Activated CD8-positive, alpha-beta T cell treated with anti-CD3 and anti-CD28 coated beads for 36 hours (primary cell): ENCODE results near the gene KLHL15. TPM values are rescaled to one million over a fixed set of nuclear protein-coding genes. Genes with fewer than 3 reads are reported as not detected.

Experiments used
- ATAC-seq: fragments of 200-7000 bp; cut with Tn5 transposase; one replicate; pipeline ENCODE4 v1.10.0; 2021; ENCODE audit warnings: mild to moderate bottlenecking, moderate library complexity
- CTCF ChIA-PET: fragments of 350-600 bp; sonication (Branson Sonifier 250); formaldehyde crosslinking; loops from one replicate; lab custom pipeline; 2021; ENCODE audit warnings: antibody characterized with exemption; lab: Charles Lee
- POLR2A ChIA-PET: fragments of 350-600 bp; sonication (Branson Sonifier 250); formaldehyde crosslinking; loops from one replicate; lab custom pipeline; 2021; ENCODE audit warnings: antibody characterized with exemption; lab: Charles Lee
- DNase-seq: peaks from one replicate; pipeline ENCODE4 v3.0.0-alpha.2; 2020
- H3K27ac Mint-ChIP-seq: one replicate; pipeline ENCODE4 v1.8.0; 2021; ENCODE audit warnings: mild to moderate bottlenecking, mixed read lengths
- H3K27me3 Mint-ChIP-seq: one replicate; pipeline ENCODE4 v1.8.0; 2021; ENCODE audit warnings: mixed read lengths
- H3K36me3 Mint-ChIP-seq: one replicate; pipeline ENCODE4 v1.8.0; 2021; ENCODE audit warnings: low read depth, mixed read lengths
- H3K4me1 Mint-ChIP-seq: one replicate; pipeline ENCODE4 v1.8.0; 2021; ENCODE audit warnings: low read depth, mixed read lengths
- H3K4me3 Mint-ChIP-seq: one replicate; pipeline ENCODE4 v1.8.0; 2021; ENCODE audit warnings: mild to moderate bottlenecking, moderate library complexity, mixed read lengths
- H3K9me3 Mint-ChIP-seq: one replicate; pipeline ENCODE4 v1.8.0; 2021; ENCODE audit warnings: mixed read lengths
- intact Hi-C: fragments of 100-400 bp; cut with micrococcal nuclease; formaldehyde crosslinking; loops from one replicate; pipeline ENCODE4 v1.10.0; 2022
- total RNA-seq, 2 experiments: library from RNA; stranded (reverse); gene quantifications; one replicate each; pipeline ENCODE4 v1.2.3, GENCODE V29; 2021
- TF ChIP-seq, protein P1 (sequence below): fragments of 200-600 bp; IDR thresholded peaks from one replicate; pipeline ENCODE4 v1.8.0; 2022; ENCODE audit warnings: antibody characterized with exemption, mild to moderate bottlenecking

The KLHL15 gene
- total RNA-seq, 2 experiments from 2014 or later = 13.1 to 14.0 TPM

DNA sequence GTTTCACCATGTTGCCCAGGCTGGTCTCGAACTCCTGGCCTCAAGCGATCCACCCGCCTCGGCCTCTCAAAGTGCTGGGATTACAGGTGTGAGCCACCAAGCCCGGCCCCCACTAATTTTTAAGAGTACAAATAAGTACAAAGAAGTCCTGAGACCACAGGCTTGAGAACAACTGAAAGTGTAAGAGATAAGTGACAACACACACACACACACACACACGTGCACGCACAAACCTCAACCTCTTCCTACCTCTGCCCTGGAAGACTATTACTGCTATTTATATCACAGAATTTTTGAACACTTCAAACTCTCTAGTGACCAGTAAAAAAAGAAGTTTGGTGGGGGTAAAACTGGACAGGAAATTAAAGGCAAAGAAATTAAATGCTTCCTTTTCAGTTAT is 7.5 kb downstream of the KLHL15 start:
- CTCF ChIA-PET = no interaction called here
- Mint-ChIP-seq H3K9me3 (no peaks in the 10 kb centered on the region), H3K27me3 (no peaks in the 10 kb centered on the region), H3K27ac (no peak overlapping the region), H3K4me1 (peaks cover 41% of the 10 kb centered on the region), H3K4me3 (peak overlapping the region; percentile 18), H3K36me3 (peaks cover 21% of the 10 kb centered on the region)
- TF ChIP-seq, protein P1, sequence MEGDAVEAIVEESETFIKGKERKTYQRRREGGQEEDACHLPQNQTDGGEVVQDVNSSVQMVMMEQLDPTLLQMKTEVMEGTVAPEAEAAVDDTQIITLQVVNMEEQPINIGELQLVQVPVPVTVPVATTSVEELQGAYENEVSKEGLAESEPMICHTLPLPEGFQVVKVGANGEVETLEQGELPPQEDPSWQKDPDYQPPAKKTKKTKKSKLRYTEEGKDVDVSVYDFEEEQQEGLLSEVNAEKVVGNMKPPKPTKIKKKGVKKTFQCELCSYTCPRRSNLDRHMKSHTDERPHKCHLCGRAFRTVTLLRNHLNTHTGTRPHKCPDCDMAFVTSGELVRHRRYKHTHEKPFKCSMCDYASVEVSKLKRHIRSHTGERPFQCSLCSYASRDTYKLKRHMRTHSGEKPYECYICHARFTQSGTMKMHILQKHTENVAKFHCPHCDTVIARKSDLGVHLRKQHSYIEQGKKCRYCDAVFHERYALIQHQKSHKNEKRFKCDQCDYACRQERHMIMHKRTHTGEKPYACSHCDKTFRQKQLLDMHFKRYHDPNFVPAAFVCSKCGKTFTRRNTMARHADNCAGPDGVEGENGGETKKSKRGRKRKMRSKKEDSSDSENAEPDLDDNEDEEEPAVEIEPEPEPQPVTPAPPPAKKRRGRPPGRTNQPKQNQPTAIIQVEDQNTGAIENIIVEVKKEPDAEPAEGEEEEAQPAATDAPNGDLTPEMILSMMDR = no peak
- intact Hi-C loops = no loop called here
- no peak for ATAC-seq
- POLR2A ChIA-PET = interaction anchor here (1.2 to 1.8 kb wide), 2 partner anchors 35 to 111 kb away, joined by 4 read pairs; partner anchors contain the start of genes APOO and CXorf58
- peak; percentile 7 for DNase-seq

DNA sequence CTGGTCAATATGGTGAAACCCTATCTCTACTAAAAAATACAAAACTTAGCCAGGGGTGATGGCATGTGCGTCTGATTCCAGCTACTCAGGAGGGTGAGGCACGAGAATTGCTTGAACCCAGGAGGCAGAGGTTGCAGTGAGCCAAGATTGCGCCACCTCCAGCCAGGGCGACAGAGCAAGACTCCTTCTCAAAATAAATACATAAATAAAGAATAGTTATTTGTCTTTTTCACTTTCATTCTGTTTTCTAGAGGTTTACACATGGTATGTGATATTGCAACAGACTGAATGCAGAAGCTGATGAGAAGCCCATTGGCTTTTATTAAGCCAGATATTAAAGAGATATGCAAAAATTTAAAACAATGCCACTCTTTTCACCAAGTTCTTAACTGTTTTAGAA is 8.2 kb downstream of the KLHL15 start:
- POLR2A ChIA-PET = interaction anchor here (1.2 kb wide), 1 partner anchor 35 kb away, joined by 4 read pairs; no protein-coding TSS in a partner anchor
- H3K4me1 Mint-ChIP-seq = peaks cover 43% of the 10 kb centered on the region
- CTCF ChIA-PET = no interaction called here
- H3K9me3 Mint-ChIP-seq = no peaks in the 10 kb centered on the region
- intact Hi-C loops = no loop called here
- DNase-seq (no peak), ATAC-seq (no peak)
- H3K27ac Mint-ChIP-seq = no peak overlapping the region
- H3K27me3 Mint-ChIP-seq = no peaks in the 10 kb centered on the region
- H3K4me3 Mint-ChIP-seq = no peak overlapping the region
- peaks cover 21% of the 10 kb centered on the region for H3K36me3 Mint-ChIP-seq
- TF ChIP-seq, protein P1 = no peak

DNA sequence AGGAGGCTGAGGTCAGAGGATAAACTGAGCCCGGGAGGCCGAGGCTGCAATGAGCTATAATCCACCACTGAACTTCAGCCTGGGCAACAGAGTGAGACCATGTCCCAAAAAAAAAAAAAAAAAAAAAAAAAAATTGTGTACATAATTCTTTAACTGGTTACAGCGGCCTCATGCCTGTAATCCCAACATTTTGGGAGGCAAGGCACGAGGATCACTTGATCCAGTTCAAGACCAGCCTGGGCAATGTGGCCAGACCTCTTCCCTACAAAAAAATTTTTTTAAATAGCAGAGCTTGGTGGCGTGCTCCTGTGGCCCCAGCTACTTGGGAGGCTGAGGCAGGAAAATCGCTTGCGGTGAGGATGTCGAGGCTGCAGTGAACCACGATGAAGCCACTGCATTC is 9.3 kb downstream of the KLHL15 start:
- Mint-ChIP-seq H3K27ac (no peak overlapping the region), H3K4me1 (peaks cover 41% of the 10 kb centered on the region), H3K36me3 (peaks cover 16% of the 10 kb centered on the region), H3K4me3 (no peak overlapping the region), H3K9me3 (no peaks in the 10 kb centered on the region), H3K27me3 (no peaks in the 10 kb centered on the region)
- intact Hi-C loops = no loop called here
- TF ChIP-seq, protein P1 = no peak
- no peak for ATAC-seq
- no peak for DNase-seq
- ChIA-PET CTCF (no interaction called here), POLR2A (no interaction called here)

DNA sequence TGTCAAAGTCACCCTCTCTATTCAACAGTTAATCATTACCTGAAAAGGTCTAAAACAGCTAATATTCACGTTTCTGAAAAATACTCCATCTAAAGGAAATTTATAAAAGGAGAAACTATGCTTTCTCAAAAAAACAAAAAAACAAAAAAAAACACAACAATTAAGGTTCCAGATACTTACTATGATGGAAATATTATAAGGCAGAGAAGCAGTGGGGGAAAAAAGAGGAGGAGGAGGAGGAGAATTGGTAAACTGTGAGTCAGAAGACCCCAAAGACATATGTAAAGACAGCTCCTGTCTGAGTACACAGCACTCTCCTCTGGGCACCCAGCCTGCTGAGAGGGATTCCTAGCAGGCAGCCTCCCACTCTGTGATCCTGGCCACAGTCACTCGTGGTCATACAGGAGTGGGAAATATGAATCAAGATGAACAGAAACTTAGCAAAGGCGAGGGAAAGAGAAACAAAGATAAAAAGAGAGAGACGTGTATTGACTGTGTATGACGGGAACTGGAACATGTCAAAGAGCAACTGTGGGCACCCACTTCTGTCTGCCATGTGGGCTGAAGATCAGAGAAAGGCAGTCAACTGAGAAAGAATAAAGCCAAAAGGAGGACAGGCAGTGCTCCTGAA is 12.5 kb downstream of the KLHL15 start:
- H3K36me3 Mint-ChIP-seq = peaks cover 16% of the 10 kb centered on the region
- ChIA-PET POLR2A (interaction anchor here (0.7 to 0.8 kb wide), 3 partner anchors 9 to 40 kb away, joined by 3 to 5 read pairs (median 4); partner anchors contain the start of gene EIF2S3), CTCF (interaction anchor here (0.9 to 1.5 kb wide), 2 partner anchors 10 to 36 kb away, joined by 3 to 4 read pairs; no protein-coding TSS in a partner anchor)
- peak overlapping the region; percentile 47 for H3K4me3 Mint-ChIP-seq
- H3K27ac Mint-ChIP-seq = peak overlapping the region; percentile 89
- DNase-seq = peak; percentile 66
- TF ChIP-seq, protein P1 = no peak
- peaks cover 36% of the 10 kb centered on the region for H3K4me1 Mint-ChIP-seq
- ATAC-seq = peak; percentile 86
- H3K9me3 Mint-ChIP-seq = no peaks in the 10 kb centered on the region
- intact Hi-C loops = no loop called here
- H3K27me3 Mint-ChIP-seq = no peaks in the 10 kb centered on the region

DNA sequence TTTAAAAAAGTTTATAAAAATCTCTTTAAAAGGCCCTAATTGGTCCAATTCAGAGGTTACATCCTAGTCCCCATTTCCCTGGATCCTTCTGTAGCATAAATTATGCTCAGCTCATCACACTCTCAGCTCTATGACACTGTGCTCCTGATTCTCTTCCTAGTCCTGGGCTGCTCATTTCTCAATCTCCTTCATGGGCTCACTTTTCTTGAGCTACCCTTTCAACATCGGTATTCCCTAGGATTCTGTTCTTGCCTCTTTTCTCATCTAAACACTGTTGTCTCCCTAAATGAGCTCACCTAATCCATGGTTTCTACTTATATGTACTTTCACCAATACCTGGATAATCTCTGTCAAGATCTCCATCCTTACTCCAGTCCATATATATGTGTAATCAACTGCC is 14.7 kb downstream of the KLHL15 start:
- ChIA-PET POLR2A (interaction anchor here (1.5 to 1.7 kb wide), 2 partner anchors 13 to 42 kb away, joined by 5 to 9 read pairs; partner anchors contain the start of gene EIF2S3), CTCF (interaction anchor here (0.9 to 1.0 kb wide), 3 partner anchors 8 to 93 kb away, joined by 3 read pairs; no protein-coding TSS in a partner anchor)
- no peak for DNase-seq

More for the DNA sequence above, 14.7 kb downstream of the KLHL15 start:
- Mint-ChIP-seq H3K4me1 (peaks cover 39% of the 10 kb centered on the region), H3K27me3 (no peaks in the 10 kb centered on the region), H3K9me3 (no peaks in the 10 kb centered on the region), H3K27ac (no peak overlapping the region), H3K4me3 (no peak overlapping the region), H3K36me3 (peaks cover 18% of the 10 kb centered on the region)
- no peak for ATAC-seq
- TF ChIP-seq, protein P1 = no peak
- intact Hi-C loops = no loop called here
